Measurements from ENCODE around the gene SWAP70. TPM values are rescaled to one million over a fixed set of nuclear protein-coding genes. Genes with fewer than 3 reads are reported as not detected.

The SWAP70 gene
- total and polyA plus RNA-seq, 2 of the 8 experiments (the other 6 are each of a cell fraction or from before 2014, with no cell fraction given): 14.8 to 37.5 TPM

DNA sequence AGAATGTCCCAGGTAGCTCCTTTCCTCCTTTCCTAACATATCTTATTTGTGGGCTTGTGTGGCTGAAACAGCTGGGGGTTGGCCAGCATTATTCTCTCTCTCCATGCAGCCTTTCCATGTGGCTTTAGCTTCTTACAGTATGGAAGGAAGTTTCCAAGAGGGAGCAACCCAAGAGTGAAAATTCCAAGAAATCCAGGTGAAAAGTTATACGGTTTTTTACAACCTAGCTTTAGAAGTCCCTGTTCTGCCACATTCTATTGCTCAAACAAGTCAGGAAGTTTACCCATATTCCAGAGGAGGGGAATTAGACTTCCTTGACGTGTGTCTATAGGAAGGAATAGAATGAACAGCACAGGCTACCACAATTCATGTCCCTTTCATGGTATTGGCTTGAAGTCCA lies 10.0 kb upstream of the SWAP70 start:
- Histone ChIP-seq H3K23me2 (ENCODE audit: low read depth, low read length) (no peaks in the 10 kb centered on the region), H2BK12ac (ENCODE audit: low read depth, low read length) (no peak overlapping the region), H2BK5ac (ENCODE audit: low read depth, low read length) (no peak overlapping the region), H3K27ac (ENCODE audit: low read depth, low read length) (no peak overlapping the region), H3K56ac (replicated peaks; ENCODE audit: insufficient read length, low read depth, low read length) (no peak overlapping the region), H3K9ac (replicated peaks in 1 of 4; ENCODE audit: extremely low read depth in 1 of 4, low read depth in 3 of 4, low read length in 3 of 4) (no peak overlapping the region), H2AK5ac (ENCODE audit: low read depth, low read length) (no peak overlapping the region), H3K9me3 (ENCODE audit: insufficient read depth in 2 of 2, low read depth in 1 of 2, low read length in 1 of 2) (no peaks in the 10 kb centered on the region), H4K8ac (ENCODE audit: extremely low read depth, insufficient read depth, low read length) (no peak overlapping the region), H3K23ac (ENCODE audit: insufficient read length) (no peak overlapping the region), H3K14ac (ENCODE audit: insufficient read length) (no peak overlapping the region), H3K4me2 (ENCODE audit: insufficient read depth in 1 of 2, low read depth in 2 of 2, low read length in 2 of 2) (no peak overlapping the region), H2BK15ac (ENCODE audit: low read length) (0 out of 2 replicates have a peak overlapping the region, but pooled peaks have one; percentile 29), H2AFZ (ENCODE audit: low read length) (no peak overlapping the region), H3K18ac (ENCODE audit: extremely low read depth, low read length) (no peak overlapping the region), H3K4me1 (replicated peaks in 1 of 4; ENCODE audit: control insufficient read depth in 3 of 4, insufficient read depth in 4 of 4, low read length in 3 of 4) (no peaks in the 10 kb centered on the region), H3K36me3 (ENCODE audit: control insufficient read depth in 2 of 4, insufficient read depth in 4 of 4, low read length in 3 of 4) (no peaks in the 10 kb centered on the region), H4K91ac (replicated peaks; ENCODE audit: insufficient read length, low read length) (no peak overlapping the region), H3K4me3 (ENCODE audit: extremely low read depth in 1 of 4, insufficient read depth in 2 of 4, low read depth in 3 of 4, low read length in 4 of 4) (no peak overlapping the region), H3K79me1 (ENCODE audit: low read depth, low read length) (no peaks in the 10 kb centered on the region), H2BK20ac (ENCODE audit: low read length) (no peak overlapping the region), H3K27me3 (replicated peaks in 1 of 4; ENCODE audit: control insufficient read depth in 3 of 4, extremely low read depth in 1 of 4, insufficient read depth in 3 of 4, low read length in 3 of 4) (no peaks in the 10 kb centered on the region), H3K79me2 (ENCODE audit: control insufficient read depth in 1 of 2, insufficient read depth in 2 of 2, low read length in 2 of 2) (no peaks in the 10 kb centered on the region), H2BK120ac (replicated peaks; ENCODE audit: low read depth, low read length) (no peak overlapping the region), H3K4ac (replicated peaks; ENCODE audit: insufficient read length, low read depth, low read length) (no peak overlapping the region), H4K5ac (ENCODE audit: insufficient read length, low read depth, low read length) (no peak overlapping the region), H4K20me1 (replicated peaks in 1 of 2; ENCODE audit: control insufficient read depth in 1 of 2, insufficient read depth in 2 of 2, low read length in 2 of 2) (no peaks in the 10 kb centered on the region)
- 95% methylated on average over 2 of the region's 2 CpGs; no CpG with 5 or more reads in 1 of the 2 experiments for WGBS, 2 experiments (ENCODE audit: extremely low coverage in 1 of 2, insufficient coverage in 1 of 2, insufficient read length in 1 of 2, insufficient replicate concordance in 2 of 2, low coverage in 1 of 2, low lambda C conversion rate in 2 of 2, missing lambda C conversion rate in 1 of 2)
- CTCF ChIA-PET (ENCODE audit: partially characterized antibody): interaction anchor here (0.6 to 1.2 kb wide), 5 partner anchors 15 to 75 kb away, joined by 3 read pairs; no protein-coding TSS in a partner anchor
- DNase-seq (ENCODE audit: low read depth in 1 of 2, low spot score in 2 of 2) (no peak), FAIRE-seq (no peak)
- POLR2A ChIA-PET (ENCODE audit: partially characterized antibody): interaction anchor here (1.9 kb wide), 1 partner anchor 11 kb away, joined by 7 read pairs; the partner anchor contains the start of gene SWAP70
- TF ChIP-seq CHD2 (IDR thresholded peaks at IDR 0.05; ENCODE audit: low read length): no peak
- TF ChIP-seq RFX5 (IDR thresholded peaks at IDR 0.05; ENCODE audit: borderline replicate concordance, low read depth, low read length): no peak
